Epidermal melanocyte (primary cell): Measurements from ENCODE around the gene GATM.
"Not testable (repeated sequence)": the region's sequence is repeated elsewhere in the genome, so short reads cannot be mapped to it uniquely, and the experiment has no call there.

Source experiments
- DNase-seq: peaks from one replicate; pipeline ENCODE4 v3.0.0; 2011; ENCODE audit warnings: low spot score; ENCODE audit not compliant: insufficient read length

The GATM gene

GRCh38 chr15:45389351-45389750 lies 11.0 kb upstream of the GATM start:
- DNase-seq = no peak

GRCh38 chr15:45387380-45388007 lies 9.2 kb upstream of the GATM start:
- DNase-seq = no peak

- no peak for DNase-seq
Measured at GRCh38 chr15:45386974-45387373, 8.6 kb upstream of the GATM start.

GRCh38 chr15:45386420-45386819 lies 8.1 kb upstream of the GATM start:
- DNase-seq = no peak

- no peak for DNase-seq
Measured at GRCh38 chr15:45385590-45385989, 7.2 kb upstream of the GATM start.

- DNase-seq = no peak
Measured at GRCh38 chr15:45384700-45385099, 6.4 kb upstream of the GATM start.

- no peak for DNase-seq
Measured at GRCh38 chr15:45378913-45379262, 544 bp upstream of the GATM start.

- DNase-seq = no peak
Measured at GRCh38 chr15:45377609-45378148, 665 bp downstream of the GATM start.

GRCh38 chr15:45376967-45377608 lies 1.3 kb downstream of the GATM start:
- DNase-seq = no peak

- DNase-seq = no peak
Measured at GRCh38 chr15:45376300-45376928, 1.9 kb downstream of the GATM start.

- DNase-seq = no peak
Measured at GRCh38 chr15:45375836-45376235, 2.5 kb downstream of the GATM start.

GRCh38 chr15:45373976-45374375 lies 4.4 kb downstream of the GATM start:
- DNase-seq = no peak

GRCh38 chr15:45372041-45372995 lies 6.0 kb downstream of the GATM start:
- peak; percentile 74 for DNase-seq

- no peak for DNase-seq
Measured at GRCh38 chr15:45371546-45371945, 6.8 kb downstream of the GATM start.

GRCh38 chr15:45370042-45370441 lies 8.3 kb downstream of the GATM start:
- DNase-seq = not testable (repeated sequence)

- DNase-seq = not testable (repeated sequence)
Measured at GRCh38 chr15:45367222-45367621, 11.1 kb downstream of the GATM start.

- no peak for DNase-seq
Measured at GRCh38 chr15:45364271-45364670, 14.1 kb downstream of the GATM start.

GRCh38 chr15:45363801-45364200 lies 14.5 kb downstream of the GATM start:
- DNase-seq = no peak

GRCh38 chr15:45363334-45363733 lies 15.0 kb downstream of the GATM start:
- no peak for DNase-seq

GRCh38 chr15:45362419-45362818 lies 15.9 kb downstream of the GATM start:
- no peak for DNase-seq

GRCh38 chr15:45361878-45362277 lies 16.5 kb downstream of the GATM start:
- no peak for DNase-seq

GRCh38 chr15:45355860-45356259 lies 22.5 kb downstream of the GATM start:
- DNase-seq = no peak
